Activated CD4-positive, alpha-beta T cell treated with anti-CD3 and anti-CD28 coated beads, Interleukin-2, Interleukin-4, amounts not matched to agents 100 ng/mL and 50 ng/mL, durations not matched to agents 16 hours and 8 hours (primary cell): ENCODE results near the gene COBLL1.
"Not testable (repeated sequence)": the region's sequence is repeated elsewhere in the genome, so short reads cannot be mapped to it uniquely, and the experiment has no call there.

Experiments used
- DNase-seq: peaks from one replicate; pipeline ENCODE4 v3.0.0-alpha.2; 2020; ENCODE audit warnings: low spot score

The COBLL1 gene

GRCh38 chr2:164711766-164712138 lies 129.9 kb downstream of the COBLL1 start:
- no peak for DNase-seq

GRCh38 chr2:164710837-164711765 lies 130.5 kb downstream of the COBLL1 start:
- DNase-seq = no peak

- DNase-seq = not testable (repeated sequence)
Observed at GRCh38 chr2:164710252-164710836, 131.3 kb downstream of the COBLL1 start.

GRCh38 chr2:164706522-164706921 lies 135.1 kb downstream of the COBLL1 start:
- DNase-seq = no peak

- DNase-seq = no peak
Observed at GRCh38 chr2:164705412-164706167, 136.0 kb downstream of the COBLL1 start.

GRCh38 chr2:164703915-164704706 lies 137.5 kb downstream of the COBLL1 start:
- no peak for DNase-seq

- DNase-seq = no peak
Observed at GRCh38 chr2:164701565-164701964, 140.1 kb downstream of the COBLL1 start.

- DNase-seq = no peak
Observed at GRCh38 chr2:164700390-164700789, 141.2 kb downstream of the COBLL1 start.

- peak; percentile 1 for DNase-seq
Observed at GRCh38 chr2:164697688-164698461, 143.7 kb downstream of the COBLL1 start.

- DNase-seq = no peak
Observed at GRCh38 chr2:164696634-164697033, 145.0 kb downstream of the COBLL1 start.

- no peak for DNase-seq
Observed at GRCh38 chr2:164694275-164694695, 147.3 kb downstream of the COBLL1 start.

GRCh38 chr2:164693834-164694233 lies 147.8 kb downstream of the COBLL1 start:
- no peak for DNase-seq

GRCh38 chr2:164693390-164693789 lies 148.2 kb downstream of the COBLL1 start:
- no peak for DNase-seq

GRCh38 chr2:164692958-164693357 lies 148.7 kb downstream of the COBLL1 start:
- no peak for DNase-seq

GRCh38 chr2:164692114-164692513 lies 149.5 kb downstream of the COBLL1 start:
- DNase-seq = no peak

GRCh38 chr2:164691346-164691887 lies 150.2 kb downstream of the COBLL1 start:
- DNase-seq = no peak

GRCh38 chr2:164690361-164690760 lies 151.3 kb downstream of the COBLL1 start:
- DNase-seq = no peak

GRCh38 chr2:164688896-164689419 lies 152.7 kb downstream of the COBLL1 start:
- DNase-seq = no peak

GRCh38 chr2:164681009-164681408 lies 160.6 kb downstream of the COBLL1 start:
- no peak for DNase-seq

GRCh38 chr2:164678631-164679149 lies 162.9 kb downstream of the COBLL1 start:
- no peak for DNase-seq
